Measurements from ENCODE around the gene UBE2H.
"Not testable (repeated sequence)": the region's sequence is repeated elsewhere in the genome, so short reads cannot be mapped to it uniquely, and the experiment has no call there.

UBE2H gene

DNA sequence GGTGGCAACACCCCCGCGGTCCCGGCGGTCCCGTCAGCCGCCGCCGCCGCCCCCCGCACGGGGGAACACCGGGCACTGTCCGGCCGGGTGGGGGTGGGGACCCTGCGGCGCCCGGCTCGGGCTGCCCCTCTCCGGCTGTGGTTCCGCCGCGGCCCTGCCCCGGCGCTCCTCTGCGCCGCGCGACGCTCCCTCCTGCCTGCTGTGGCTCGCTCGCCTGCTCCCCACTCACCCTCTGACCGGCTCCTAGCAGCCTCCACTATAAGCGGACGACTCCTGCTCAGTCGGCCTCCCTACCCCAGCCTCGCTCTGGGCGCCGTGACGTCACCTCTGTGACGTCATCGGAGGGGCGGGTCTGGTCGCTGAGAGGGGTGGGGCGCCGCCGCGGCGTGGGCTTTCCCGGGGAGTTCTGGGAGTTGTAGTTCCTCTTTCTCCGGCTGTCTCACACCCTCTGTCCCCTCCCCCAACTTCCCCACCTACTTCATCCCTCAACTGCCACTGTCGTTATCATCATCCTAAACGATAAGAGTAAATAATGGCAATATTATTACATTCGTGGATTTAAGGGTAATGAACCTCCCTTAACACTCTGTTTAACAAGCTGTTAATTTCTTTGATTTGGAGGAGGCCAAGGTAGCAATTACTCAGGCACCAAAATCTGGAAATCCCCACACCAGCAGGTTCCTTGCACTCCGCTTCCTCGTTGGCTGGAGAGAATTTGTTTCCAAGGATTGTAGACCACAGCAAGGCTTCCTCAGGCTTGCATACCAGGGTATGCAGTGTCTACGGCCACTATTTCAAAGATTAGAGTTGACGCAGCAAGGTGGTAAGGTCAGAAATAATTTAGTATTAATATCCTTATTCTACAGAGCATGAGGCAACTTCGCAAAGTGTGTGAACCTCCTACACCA lies at the start of gene UBE2H:
Gene UBE2H, minus strand, starts transcription at position 308 of the 908 bp plus-strand sequence. CDS start 405 bp downstream, outside the sequence.
- peak; percentile 96 for DNase-seq (ENCODE audit: low spot score)

DNA sequence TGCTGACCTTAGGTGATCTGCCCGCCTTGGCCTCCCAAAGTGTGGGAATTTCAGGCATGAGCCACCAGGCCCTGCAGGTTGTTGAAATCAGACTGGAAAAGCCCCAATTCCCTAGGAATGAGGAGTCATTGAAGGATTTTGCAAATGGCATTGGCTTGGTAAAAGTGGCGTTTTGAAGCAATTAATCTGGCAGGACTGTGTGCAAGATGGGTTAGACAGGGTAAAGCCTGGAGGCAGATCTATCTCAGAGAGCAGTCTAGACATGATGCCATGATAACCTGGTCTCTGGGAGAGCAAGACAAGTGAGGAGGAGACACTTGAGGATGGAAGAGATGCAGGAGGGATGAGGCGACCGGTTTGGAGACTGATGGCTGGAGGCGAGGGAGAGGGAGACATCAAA lies 45.7 kb upstream of the UBE2H start:
- DNase-seq (ENCODE audit: low spot score): no peak

DNA sequence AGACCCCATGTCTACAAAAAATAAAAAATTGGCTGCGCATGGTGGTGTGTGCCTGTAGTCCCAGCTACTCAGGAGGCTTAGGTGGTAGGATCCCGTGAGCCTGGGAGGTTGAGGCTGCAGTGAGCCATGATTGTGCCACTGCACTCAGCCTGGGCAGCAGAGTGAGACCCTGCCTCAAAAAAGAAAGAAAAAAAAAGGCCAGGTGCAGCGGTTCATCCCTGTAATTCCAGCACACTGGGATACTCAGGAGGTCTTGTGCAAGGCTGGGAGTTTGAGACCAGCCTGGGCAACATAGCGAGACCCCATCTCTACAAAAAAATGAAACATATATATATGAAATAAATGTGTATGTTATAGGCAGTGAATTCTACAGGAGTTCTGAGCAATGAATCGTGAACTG lies 44.5 kb upstream of the UBE2H start:
- DNase-seq (ENCODE audit: low spot score): no peak

DNA sequence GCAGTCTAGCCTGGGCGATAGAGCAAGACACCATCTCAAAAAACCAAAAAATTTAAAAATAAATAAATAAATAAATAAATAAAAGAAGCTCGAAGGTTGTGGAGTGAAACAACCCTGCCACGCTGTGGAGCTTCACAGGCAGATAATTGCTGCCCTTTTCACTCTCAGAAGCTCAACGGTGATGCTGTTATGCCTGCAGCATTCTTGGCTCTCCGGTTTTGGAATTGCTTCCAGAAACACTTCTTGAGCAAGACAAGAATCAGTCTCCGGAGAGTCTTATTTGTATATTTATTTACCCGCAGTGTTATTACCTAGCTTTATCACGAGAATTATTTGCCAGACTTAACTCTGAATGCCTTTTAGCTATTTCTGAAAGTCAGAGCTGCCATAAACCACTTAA lies 40.5 kb upstream of the UBE2H start:
- no peak for DNase-seq (ENCODE audit: low spot score)

DNA sequence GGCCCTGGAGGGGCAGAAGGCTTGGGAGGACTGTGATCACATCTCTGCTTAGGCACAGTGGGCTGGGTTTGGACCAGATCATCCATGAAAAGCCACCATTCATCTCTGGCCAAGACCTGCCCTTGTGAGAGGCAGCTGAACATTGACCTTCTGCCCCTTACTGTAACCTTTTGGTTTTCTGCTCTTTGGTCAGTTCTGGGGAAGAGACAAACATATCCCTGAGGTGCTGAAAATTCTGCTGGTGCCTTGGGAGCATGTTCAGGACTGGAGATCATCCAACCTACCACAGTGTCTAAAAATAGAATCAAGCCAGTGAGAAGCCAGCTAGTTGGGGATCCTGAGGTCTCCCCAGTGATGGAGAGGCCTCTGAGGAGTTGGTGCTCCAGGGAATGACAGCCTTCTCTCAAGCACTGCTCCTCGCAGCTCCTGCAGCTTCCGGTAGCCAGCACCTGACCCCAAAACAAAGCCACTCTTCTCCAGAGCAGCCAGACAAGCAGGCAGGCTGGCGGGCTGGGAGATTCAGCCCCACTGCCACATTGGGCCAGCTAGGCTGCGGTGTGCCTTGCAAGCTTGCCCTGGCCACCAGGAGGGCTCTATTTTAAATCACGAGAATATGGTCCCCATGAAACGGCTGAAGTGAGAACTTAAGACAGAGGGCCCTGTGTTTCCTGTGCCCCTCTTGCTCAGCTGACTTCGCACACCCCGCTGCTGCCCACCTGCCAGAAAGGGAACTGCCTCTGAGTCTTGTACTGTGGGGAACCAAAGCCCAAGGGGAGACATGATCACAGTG lies 37.8 kb upstream of the UBE2H start:
- DNase-seq (ENCODE audit: low spot score): peak; percentile 18

DNA sequence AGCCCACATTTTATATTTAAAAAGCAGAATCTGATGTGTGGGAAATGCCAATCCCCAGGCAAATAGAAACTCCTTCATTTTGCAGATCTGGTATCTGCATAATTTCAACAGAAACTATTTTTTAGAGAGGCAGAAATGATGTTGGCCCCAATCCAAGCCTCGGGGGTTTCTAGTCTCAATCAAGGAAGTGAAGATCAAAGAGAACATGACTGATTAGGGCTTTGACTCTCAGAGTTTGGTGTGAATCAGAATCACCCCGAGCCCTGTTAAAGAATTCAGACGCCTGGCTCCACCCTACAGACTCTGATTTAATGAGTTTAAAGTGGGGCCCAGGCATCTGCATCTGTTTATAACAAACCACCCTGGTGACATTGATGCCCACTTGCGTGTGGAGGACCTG lies 36.7 kb upstream of the UBE2H start:
- DNase-seq (ENCODE audit: low spot score): no peak

DNA sequence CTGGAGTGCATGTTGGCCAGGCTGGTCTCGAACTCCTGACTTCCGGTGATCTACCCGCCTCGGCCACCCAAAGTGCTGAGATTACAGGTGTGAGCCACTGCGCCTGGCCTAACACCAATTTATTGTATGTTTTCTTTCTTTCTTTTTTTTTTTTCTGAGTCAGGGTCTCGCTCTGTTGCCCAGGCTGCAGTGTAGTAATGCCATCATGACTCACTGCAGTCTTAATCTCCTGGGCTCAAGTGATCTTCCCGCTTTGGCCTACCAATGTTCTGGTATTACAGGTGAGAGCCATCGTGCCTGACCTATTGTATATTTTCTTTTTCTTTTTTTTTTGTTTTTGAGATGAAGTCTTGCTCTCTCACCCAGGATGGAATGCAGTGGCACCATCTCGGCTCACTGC lies 33.8 kb upstream of the UBE2H start:
- DNase-seq (ENCODE audit: low spot score): no peak

DNA sequence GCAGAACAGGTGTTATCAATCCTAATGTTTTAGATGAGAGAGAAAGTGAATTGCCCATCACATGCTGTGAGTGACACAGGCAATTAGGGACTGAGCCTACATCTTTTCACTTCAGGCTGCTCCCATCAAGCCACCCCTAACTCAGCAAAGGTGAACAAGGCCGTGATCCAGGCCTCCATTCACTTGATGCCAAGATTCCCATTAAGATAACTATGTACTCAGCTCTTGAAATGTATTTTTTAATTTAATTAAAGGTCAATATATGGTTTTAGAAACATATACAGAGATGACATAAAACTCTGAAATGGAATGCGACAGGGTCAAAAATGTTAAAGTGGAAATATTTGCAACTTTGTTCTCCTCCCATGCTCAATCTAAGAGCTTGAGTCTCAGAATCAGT lies 27.9 kb upstream of the UBE2H start:
- no peak for DNase-seq (ENCODE audit: low spot score)

DNA sequence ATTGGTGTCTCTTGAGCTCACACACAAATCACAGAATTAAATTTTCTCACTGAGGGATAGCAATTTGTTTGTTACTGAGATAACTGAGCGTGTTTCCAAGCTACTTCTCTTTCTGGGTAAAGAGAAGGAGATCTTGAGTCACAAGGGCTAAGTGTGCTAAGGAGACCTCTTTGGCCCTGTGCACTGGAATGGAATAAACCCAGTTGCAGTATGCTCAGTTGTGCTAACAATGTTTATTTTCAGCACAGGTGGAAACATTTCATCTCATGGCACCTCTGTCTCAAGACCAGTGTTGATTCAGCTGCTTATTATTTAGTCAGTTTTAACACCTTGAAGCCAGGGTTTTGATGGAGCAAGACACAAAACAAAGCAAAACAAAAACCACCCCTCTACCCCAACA lies 22.5 kb upstream of the UBE2H start:
- no peak for DNase-seq (ENCODE audit: low spot score)

DNA sequence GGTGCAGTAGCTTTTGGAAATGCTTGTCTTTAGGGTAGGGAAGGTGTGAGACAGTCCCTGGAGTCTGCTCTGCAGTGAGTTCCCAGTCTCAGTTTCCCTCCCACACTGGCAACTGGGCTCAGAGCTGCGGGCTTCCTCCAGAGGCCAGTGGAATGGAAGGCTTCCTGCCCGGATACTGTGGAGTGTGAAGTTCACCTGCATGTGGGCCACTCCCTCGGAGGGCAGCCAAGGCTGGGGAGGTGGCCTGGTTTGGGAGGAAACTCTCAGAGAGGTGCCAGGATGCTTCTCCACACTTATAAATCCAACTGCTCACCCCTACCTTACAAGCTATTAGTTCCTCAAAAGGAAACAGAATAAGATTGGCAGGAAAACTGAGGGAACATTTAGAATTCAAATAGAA lies 18.1 kb upstream of the UBE2H start:
- no peak for DNase-seq (ENCODE audit: low spot score)

DNA sequence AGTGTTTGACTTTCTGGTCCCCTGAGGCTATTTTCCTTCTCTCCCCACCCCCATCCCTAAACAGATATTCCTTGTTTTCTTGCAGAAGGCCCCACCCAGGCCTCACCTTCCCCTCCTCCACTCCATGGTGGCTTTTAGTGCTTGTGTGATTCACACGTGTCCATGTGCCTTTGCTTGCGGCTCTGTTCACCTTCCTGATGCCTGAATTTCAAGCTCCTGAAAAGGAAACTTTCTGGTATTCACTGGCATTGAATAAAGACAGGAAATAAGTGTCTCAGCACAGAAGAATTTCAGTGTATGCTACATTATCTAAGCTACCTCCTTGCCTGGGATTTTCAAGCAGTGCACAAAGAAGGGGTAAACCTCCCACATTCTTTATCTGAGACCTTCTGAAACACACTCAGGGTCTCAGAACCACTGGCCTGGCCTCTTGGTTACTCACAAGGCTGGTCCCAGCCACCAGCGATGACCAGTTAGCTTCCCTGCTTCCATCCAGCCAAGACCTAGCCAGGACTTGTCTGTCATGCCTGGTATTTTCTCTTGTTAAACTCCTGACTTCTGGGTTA lies 17.2 kb upstream of the UBE2H start:
- DNase-seq (ENCODE audit: low spot score): peak; percentile 58

DNA sequence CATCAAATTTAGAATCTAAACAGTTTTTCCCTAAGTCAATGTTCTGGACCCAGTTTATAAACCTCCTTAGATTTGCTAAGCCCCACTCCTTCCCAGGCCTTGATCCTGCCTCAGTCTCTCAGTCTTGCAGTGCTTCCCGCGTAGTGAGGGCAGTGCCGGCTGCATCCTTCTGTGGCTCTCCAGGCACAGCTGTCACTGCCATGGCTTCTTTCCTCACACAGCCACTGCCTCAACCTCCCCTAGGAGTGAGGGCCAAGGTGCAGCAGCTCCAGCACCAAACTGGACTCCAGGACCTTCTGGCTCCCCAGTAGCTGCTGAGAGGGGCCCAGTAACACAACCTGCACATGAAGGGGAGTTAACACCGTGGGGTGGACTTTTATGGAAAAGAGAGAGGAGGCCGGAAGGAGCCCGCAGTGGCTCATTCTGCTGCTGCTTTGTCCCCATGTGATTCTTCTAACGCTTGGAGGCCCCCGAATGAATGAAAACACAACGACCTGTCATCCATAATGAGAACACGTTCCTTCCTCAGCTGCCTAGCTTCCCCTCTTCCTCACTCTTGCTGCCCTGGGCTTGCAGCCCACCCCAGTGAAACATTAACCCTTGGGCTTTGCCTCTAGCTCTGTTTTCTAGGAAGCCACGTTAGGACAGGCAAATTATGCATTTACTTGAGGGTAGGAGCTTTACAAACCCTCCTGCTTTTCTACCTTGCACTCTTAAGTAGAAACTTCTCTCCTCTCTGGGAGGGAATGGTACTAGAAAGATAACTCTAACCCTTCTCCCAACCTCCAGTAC lies 16.0 kb upstream of the UBE2H start:
- no peak for DNase-seq (ENCODE audit: low spot score)

DNA sequence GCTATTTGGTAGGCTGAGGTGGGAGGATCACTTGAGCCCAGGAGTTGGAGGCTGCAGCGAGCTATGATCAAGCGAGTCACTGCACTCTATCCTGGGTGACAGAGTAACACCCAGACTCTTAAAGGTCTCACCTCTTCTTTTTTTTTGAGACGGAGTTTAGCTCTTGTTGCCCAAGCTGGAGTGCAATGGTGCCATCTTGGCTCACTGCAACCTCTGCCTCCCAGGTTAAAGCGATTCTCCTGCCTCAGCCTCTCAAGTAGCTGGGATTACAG lies 7.4 kb upstream of the UBE2H start:
- DNase-seq (ENCODE audit: low spot score): not testable (repeated sequence)

DNA sequence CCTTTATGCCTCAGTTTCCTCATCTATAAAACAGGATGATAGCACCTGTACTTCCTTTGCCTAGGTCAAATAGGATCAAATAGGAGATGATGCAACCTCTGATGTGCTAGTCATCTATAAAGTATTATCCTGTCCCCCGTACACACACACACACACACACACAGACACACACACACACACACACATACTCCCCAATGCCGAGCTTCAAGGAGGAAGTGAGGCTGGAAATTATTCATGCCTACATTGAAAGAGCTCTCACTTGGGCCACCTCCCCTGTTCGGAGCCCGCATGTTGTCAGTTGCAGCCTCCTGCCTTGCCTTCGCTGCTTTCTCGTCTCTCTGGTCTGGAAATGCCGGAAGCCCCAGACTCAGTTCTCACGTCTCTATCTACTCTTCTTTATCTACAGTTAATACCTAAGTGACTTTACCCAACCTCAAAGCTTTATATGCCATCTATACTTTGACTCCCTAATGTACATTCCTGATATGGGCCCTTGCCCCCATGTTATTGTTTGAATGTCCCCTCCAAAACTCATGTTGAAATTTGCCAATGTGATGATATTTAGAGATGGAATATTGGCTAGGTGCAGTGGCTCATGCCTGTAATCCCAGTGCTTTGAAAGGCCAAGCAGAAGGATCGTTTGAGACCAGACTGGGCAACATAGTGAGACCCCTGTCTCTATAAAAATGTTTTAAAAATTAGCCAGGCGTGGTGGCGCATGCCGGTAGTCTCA lies 6.9 kb upstream of the UBE2H start:
- DNase-seq (ENCODE audit: low spot score): no peak

DNA sequence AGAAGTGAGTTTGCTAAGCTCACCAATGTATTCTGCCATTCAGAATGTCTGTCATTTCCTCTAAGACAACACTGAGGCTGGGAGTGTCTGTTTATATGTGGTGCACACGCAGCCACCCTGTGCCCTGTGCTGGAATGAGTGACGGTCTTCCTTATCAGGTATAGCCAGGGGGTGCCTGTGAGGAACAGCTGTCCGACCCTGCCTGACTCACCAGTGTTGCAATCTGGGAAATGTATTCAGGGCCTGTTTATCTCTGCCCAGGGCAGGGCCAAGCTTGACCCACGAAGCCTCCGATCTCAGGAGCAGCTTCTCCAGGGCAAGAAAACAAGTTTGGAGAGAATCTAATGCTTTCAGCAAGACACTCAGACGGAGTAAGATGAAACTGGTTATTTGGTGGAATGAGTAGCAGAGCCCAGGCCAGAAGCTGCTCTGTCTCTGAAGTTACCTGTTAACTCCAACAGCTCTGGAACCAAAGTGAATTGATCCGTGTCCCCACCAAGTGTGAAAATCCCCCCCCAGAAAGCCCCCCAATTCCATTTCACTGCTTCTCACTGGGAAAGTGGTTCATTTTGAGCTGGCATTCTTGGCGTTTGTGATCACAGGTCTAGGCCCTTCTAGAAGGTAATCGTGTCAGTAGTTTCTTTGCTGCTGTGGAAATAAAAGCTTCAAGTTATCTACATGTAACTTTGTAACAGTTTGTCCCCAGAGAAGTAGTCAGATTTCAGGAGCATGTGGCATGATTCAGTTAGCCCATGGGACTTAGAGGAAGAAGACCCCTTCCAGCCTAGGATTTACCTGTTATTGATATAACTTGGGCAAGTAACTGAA lies 6.1 kb upstream of the UBE2H start:
- DNase-seq (ENCODE audit: low spot score): no peak

DNA sequence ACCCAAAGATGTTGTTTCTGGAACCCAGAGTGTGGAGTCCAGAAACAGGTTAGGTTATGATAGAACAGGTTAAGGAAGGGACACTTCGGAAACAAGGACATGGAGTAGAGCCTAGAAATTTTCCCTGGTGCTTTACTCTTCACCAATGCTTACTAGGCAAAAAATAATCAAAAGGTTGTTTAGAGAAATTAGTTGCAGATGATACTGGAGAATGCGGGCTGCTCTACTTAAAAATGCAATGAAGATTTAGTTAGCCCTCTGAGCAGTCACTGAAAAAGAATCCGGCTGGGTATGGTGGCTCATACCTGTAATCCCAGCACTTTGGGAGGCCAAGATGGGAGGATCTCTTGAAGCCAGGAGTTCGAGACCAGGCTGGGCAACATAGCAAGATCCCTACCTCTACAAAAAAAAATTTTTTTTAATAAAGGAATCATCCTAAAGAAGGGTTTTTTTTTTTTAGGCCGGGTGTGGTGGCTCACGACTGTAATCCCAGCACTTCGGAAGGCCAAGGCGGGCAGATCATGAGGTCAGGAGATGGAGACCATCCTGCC lies 3.3 kb upstream of the UBE2H start:
- DNase-seq (ENCODE audit: low spot score): no peak

DNA sequence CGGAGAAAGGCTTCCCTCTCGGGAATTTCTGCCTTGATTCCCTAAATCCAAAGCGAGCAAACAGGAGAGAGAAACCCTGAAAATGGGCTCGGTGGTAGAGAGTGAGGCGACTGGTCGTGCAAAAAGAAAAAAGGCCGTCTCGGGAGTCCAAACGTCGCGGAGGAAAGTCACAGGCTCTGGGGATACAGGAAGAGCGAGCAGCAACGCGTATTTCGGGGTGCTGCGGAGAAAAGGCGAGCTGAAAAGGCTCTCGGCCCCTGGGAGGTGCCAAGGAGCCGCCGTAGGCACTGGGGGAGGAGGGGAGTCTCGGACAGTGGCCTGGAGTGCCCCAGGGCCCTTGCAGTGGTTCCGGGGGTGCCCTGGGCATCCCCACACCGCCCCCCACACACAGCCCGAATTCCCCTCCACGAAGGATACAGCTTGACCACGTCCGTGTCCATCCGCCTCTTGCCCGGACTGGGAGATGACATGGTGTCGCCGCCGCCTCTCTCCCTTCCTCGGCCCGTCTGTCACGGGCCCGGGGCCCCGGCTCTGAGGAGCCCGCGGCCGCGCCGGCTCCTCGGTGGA lies 591 bp downstream of the UBE2H start:
- DNase-seq (ENCODE audit: low spot score): peak; percentile 30

DNA sequence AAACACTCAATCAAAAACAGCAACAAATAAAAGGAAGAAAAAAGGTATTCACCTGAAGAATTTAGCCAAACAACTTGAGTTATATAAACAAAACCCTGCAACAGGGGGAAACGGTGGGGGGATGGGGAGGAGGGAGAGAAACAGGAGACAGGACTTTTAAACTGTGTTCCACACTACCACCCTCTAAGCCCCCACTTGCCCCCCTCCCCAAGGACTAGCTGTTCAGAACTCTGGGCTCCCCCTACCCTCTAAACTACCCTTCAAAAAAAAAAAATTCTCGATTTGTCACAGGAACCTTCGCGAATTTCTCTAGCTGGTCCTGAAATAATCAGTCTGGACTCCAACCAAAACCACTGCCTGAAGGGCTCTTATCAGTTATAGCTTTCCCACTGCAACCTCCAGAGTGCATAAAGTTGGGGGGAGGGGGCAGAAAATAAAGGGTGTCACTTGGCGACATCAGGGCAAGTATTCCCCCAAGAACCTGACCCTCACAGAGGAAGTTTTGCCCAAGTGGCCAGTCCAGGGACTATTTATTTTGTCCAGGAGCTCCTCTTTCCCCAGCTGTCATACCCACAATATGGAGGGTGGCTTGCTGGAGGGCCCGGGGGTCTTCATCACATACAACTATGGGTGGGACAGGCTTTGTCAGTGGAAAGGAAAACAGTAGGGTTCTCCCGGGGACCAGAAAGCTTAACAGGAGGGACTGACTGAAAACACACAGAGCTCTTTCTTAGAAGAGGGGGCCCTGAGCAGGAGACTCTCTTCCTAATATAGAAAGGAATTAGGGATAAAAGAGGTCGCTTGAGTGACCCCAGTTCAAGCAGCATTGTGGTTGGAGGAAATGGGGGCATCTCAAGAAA lies 1.3 kb downstream of the UBE2H start:
- no peak for DNase-seq (ENCODE audit: low spot score)

DNA sequence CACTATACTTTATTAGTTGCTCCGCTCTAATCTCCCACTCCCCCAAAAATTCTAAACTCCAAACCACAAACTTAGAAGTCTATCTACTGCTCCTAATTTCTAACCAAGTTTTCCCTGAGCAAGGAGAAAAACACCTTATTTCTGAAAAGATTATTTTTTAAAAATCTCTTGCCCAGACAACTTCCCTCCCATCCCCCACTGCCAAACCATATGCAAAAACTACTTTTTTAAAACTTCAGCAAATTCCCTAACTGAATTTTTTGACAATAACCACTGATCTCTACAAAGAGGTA lies 1.9 kb downstream of the UBE2H start:
- DNase-seq (ENCODE audit: low spot score): no peak

All from AG08395 (cell line).